GM19193 (cell line): Measurements from ENCODE around the gene GATA6.

Experiments
- POLR2A ChIP-seq: IDR thresholded peaks from 4 replicates; pipeline ENCODE4 v1.6.1; 2011; ENCODE audit not compliant: insufficient read depth, insufficient read length; ENCODE audit errors: extremely low read depth

The GATA6 gene

DNA sequence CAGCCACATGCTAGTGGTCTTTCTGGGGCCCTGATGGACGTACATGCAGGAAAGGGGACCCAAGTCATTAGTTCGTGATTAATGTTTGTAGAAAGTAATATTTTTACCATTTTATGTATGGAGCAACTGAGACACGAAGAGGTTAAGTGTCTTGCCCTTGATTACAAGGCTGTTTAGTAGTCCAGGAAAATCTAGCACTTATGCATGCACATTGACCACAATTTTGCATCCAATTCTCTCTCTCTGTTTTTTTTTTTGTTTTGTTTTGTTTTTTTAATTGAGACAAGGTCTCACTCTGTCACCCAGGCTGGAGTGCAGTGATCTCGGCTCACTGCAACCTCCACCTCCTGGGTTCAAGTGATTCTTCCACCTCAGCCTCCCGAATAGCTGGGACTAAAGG, 8.3 kb upstream of the GATA6 start:
- TF ChIP-seq POLR2A, result no peak

DNA sequence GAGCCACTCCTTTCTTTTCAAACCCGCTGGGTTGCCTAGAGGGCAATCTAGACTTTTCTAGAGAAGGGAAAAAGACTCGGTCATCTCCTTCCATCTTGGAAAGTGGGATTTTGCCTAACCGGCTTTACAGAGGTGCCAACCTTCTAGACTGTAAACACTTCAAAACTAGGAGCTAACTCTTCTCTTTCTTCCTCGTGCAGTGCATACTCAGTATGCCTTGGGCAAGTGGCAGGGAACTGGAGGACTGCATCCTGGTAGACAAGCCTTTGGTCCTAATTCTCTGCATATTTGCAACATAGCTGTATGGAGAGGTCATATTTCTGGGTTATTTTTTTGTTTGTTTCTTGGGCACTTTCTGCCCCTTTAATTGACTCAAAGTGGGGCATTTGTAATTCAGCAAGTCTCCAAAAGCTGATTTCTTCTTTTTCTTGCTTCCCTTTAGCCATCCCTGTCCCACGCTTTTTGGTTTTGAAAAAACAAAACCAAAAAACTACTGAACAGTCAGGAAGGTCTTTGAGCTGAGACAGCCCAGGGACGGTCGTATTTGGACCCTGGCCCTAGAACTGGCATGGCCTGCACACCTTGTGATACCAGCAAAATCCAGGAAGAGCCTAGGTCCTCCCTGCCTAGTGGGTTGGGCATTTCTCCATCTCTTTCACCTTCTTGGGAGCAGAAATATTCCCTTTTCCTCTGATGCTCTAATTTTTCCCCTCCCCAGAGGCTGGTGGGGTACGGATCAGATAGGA, 5.8 kb upstream of the GATA6 start:
- no peak for TF ChIP-seq POLR2A

GRCh38 chr18:22164337-22165048, 4.9 kb upstream of the GATA6 start:
- TF ChIP-seq POLR2A, result no peak

- TF ChIP-seq POLR2A, result no peak
Observed at GRCh38 chr18:22165049-22165602, 4.3 kb upstream of the GATA6 start.

GRCh38 chr18:22165603-22166068, 3.8 kb upstream of the GATA6 start:
- no peak for TF ChIP-seq POLR2A

- TF ChIP-seq POLR2A, result no peak
Observed at GRCh38 chr18:22166069-22166950, 3.1 kb upstream of the GATA6 start.

GRCh38 chr18:22167091-22167470, 2.3 kb upstream of the GATA6 start:
- no peak for TF ChIP-seq POLR2A

DNA sequence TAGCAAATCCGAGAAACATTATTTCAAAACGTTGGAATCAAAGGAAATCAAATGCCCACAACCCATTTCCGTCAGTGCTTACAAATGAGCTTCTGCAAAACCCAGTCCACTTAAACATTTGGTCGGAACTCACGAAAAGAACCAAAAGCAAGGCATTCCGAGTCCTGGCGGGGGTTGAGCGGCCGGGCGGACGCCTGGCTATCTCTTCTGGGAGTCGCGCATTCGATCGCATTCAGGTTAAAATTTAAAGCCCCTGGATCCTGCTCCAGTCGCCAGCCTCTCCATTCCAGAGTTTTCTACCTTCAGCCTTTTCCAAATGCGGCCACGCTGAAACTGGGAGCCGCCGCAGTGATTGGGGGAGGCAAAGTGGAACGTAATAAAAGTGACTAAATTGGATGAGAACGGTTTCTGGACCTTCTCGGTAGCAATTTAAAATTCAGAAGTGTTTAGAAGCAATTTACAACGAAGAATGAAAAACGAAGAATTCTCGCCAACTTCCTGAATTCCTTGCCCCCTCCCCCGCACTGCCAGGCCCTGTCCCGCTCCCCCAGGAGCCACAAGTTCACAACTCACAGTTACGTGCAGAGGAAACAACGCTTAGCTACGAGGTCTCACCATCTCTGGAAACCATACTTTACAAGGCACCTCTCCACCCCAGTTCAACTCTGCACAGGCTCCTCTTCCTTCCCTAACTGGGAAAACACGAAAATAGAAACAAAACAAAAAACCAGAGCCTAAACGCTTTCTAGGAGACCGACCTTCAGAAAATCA, 1.7 kb upstream of the GATA6 start:
- TF ChIP-seq POLR2A, result no peak

DNA sequence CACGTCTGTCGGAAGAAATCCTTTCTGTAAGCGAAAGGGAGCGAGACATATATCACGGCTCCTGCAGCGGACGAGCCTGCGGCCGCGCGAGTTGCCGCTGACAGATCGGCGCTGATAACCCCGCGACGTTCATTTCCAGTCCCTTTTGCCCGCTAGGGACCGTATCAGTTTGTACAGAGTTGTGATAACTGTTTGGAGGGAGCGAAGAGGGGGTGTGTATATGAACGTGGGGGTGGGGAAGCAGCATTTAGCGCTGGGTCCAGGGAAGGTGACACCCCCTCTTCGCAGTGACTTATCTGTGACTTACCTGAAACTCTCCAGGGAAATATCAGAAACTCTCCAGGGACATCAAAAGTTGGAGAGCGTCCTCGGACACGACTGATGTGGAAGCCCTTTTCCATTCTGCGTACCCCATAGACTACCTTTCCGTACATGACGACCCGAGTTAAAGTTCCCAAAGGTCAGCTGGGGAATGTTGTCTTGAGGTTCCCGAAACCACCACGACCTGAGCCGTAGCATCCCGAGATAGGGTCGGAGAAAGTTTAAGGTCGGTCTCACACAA, 948 bp upstream of the GATA6 start:
- TF ChIP-seq POLR2A, result no peak

- TF ChIP-seq POLR2A, result no peak
Observed at GRCh38 chr18:22169889-22170420, 566 bp downstream of the GATA6 start.

DNA sequence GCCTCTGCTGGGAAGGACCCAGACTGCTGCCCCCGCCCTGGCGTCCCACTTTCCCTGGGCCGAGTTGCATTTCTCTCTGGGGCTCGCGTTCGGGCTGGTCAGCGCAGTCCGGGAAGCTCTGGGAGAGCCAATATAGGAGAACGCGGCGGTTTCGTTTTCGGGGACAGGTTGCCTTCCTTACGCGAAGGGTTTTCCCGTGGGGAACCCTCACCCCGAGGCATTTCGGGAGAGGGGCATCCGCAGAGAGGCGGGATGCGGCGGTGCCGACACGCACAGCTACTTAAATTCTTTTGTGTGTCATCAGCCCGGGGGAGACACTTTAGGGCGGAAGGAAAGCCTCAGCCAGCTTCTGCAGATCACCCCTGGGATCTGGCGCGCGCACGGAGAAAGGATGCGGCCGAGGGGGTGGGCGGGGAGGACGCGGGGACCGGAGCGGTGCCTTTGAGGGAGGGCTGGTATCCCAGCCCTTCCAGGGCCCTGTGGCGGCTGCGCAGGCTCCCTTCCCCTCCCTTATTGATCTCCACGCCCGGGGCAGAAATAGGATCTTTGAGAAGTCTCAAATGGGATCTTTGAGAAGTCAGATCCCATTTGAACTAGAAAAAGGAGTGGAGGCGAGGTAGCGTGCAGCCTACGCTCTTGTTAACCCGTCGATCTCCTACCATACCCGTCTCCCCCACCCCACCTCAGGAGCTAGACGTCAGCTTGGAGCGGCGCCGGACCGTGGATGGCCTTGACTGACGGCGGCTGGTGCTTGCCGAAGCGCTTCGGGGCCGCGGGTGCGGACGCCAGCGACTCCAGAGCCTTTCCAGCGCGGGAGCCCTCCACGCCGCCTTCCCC, 1.2 kb downstream of the GATA6 start:
- TF ChIP-seq POLR2A, result no peak

DNA sequence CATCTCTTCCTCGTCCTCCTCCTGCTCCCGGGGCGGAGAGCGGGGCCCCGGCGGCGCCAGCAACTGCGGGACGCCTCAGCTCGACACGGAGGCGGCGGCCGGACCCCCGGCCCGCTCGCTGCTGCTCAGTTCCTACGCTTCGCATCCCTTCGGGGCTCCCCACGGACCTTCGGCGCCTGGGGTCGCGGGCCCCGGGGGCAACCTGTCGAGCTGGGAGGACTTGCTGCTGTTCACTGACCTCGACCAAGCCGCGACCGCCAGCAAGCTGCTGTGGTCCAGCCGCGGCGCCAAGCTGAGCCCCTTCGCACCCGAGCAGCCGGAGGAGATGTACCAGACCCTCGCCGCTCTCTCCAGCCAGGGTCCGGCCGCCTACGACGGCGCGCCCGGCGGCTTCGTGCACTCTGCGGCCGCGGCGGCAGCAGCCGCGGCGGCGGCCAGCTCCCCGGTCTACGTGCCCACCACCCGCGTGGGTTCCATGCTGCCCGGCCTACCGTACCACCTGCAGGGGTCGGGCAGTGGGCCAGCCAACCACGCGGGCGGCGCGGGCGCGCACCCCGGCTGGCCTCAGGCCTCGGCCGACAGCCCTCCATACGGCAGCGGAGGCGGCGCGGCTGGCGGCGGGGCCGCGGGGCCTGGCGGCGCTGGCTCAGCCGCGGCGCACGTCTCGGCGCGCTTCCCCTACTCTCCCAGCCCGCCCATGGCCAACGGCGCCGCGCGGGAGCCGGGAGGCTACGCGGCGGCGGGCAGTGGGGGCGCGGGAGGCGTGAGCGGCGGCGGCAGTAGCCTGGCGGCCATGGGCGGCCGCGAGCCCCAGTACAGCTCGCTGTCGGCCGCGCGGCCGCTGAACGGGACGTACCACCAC, 2.1 kb downstream of the GATA6 start:
- no peak for TF ChIP-seq POLR2A

- no peak for TF ChIP-seq POLR2A
Observed at GRCh38 chr18:22172120-22172582, 2.8 kb downstream of the GATA6 start.
